Measurements from ENCODE around the gene TNNT3. TPM values are rescaled to one million over a fixed set of nuclear protein-coding genes. Genes with fewer than 3 reads are reported as not detected.

Gene TNNT3
- total RNA-seq, 1 experiment from 2014 or later, result 0.71 TPM

GRCh38 chr11:1921574-1922141 is 2.2 kb downstream of the TNNT3 start (continued):
- TF ChIP-seq REST (IDR thresholded peaks at IDR 0.05; ENCODE audit: low read depth), result no peak
- TF ChIP-seq SP1 (IDR thresholded peaks at IDR 0.05; ENCODE audit: low read depth), result no peak
- TF ChIP-seq JUND (IDR thresholded peaks at IDR 0.05), result no peak
- no peak for TF ChIP-seq ZNF274 (IDR thresholded peaks at IDR 0.05; ENCODE audit: low read depth, low read length)
- no peak for TF ChIP-seq EZH2 (IDR thresholded peaks at IDR 0.05)
- no peak for TF ChIP-seq MAX (IDR thresholded peaks at IDR 0.05)
- no peak for TF ChIP-seq CEBPB (IDR thresholded peaks at IDR 0.05; ENCODE audit: low read depth)

GRCh38 chr11:1922481-1923081 is 3.1 kb downstream of the TNNT3 start:
- Histone ChIP-seq H3K4me1 (ENCODE audit: control insufficient read depth in 1 of 2, insufficient read depth in 2 of 2, low read length in 2 of 2) (no peaks in the 10 kb centered on the region), H3K9ac (ENCODE audit: low read length) (no peak overlapping the region), H2AFZ (ENCODE audit: low read depth, low read length, poor library complexity, severe bottlenecking) (no peak overlapping the region), H3K4me3 (replicated peaks in 1 of 2; ENCODE audit: low read depth in 1 of 2, low read length in 2 of 2) (no peak overlapping the region), H3K27ac (ENCODE audit: low read depth, low read length) (no peak overlapping the region), H3K27me3 (ENCODE audit: insufficient read depth, low read length) (no peaks in the 10 kb centered on the region), H3K9me3 (ENCODE audit: control insufficient read depth in 1 of 2, insufficient read depth in 1 of 2, low read depth in 1 of 2, low read length in 2 of 2) (no peaks in the 10 kb centered on the region), H3K79me2 (ENCODE audit: insufficient read depth, low read length) (no peaks in the 10 kb centered on the region), H4K20me1 (ENCODE audit: insufficient read depth) (no peaks in the 10 kb centered on the region), H3K4me2 (ENCODE audit: low read length) (no peak overlapping the region), H3K9me2 (ENCODE audit: insufficient read depth) (no peaks in the 10 kb centered on the region), H3K36me3 (ENCODE audit: control insufficient read depth in 1 of 2, insufficient read depth in 2 of 2, low read length in 2 of 2) (no peaks in the 10 kb centered on the region)
- intact Hi-C loops (cut with micrococcal nuclease), result no loop called here
- ChIA-PET CTCF (interaction anchor here (1.6 to 2.1 kb wide), 2 partner anchors 40 to 46 kb away, joined by 9 to 12 read pairs; no protein-coding TSS in a partner anchor), POLR2A (interaction anchor here (0.8 kb wide), 1 partner anchor 881 kb away, joined by 3 read pairs; no protein-coding TSS in a partner anchor), RAD21 (ENCODE audit: low non-redundant PET in 1 of 2, low total read pairs in 2 of 2, uncharacterized antibody in 2 of 2, unreplicated experiment in 2 of 2) (no interaction called here)
- ATAC-seq (no peak), DNase-seq (ENCODE audit: low read depth, low spot score) (no peak)
- no peak for TF ChIP-seq JUND (IDR thresholded peaks at IDR 0.05)
- TF ChIP-seq REST (IDR thresholded peaks at IDR 0.05; ENCODE audit: low read depth), result no peak
- TF ChIP-seq EZH2phosphoT487 (IDR thresholded peaks at IDR 0.05; ENCODE audit: borderline replicate concordance), result no peak
- TF ChIP-seq CEBPB (IDR thresholded peaks at IDR 0.05; ENCODE audit: low read depth), result no peak
- no peak for TF ChIP-seq MAX (IDR thresholded peaks at IDR 0.05)
- TF ChIP-seq POLR2AphosphoS5 (IDR thresholded peaks at IDR 0.05; ENCODE audit: low read depth, low read length), result no peak
- no peak for TF ChIP-seq SP1 (IDR thresholded peaks at IDR 0.05; ENCODE audit: low read depth)
- no peak for TF ChIP-seq ZBTB33 (IDR thresholded peaks at IDR 0.05; ENCODE audit: extremely low read depth, insufficient replicate concordance, low read length)
- no peak for TF ChIP-seq ELF1 (IDR thresholded peaks at IDR 0.05; ENCODE audit: borderline replicate concordance, low read depth)
- no TSS peak for BruUV-seq (replicated peaks)
